ENCODE measurements around the gene PIGU. TPM values are rescaled to one million over a fixed set of nuclear protein-coding genes. Genes with fewer than 3 reads are reported as not detected.

Gene PIGU
- polyA plus RNA-seq, 1 of the 3 experiments (the other 2 are of a cell fraction): 40.3 TPM

- Histone ChIP-seq H3K9me2 (no peaks in the 10 kb centered on the region), H3K27ac (ENCODE audit: low read depth in 2 of 2, low read length in 1 of 2) (no peak overlapping the region), H3K36me3 (replicated peaks in 1 of 2; ENCODE audit: control insufficient read depth in 1 of 2, insufficient read depth in 2 of 2, low read length in 1 of 2) (peaks cover 0 to 6% of the 10 kb centered on the region in 2 experiments), H3K4me2 (no peak overlapping the region), H2AFZ (ENCODE audit: low read depth) (no peak overlapping the region), H3K4me1 (ENCODE audit: control insufficient read depth in 1 of 2, insufficient read depth in 2 of 2, low read depth in 1 of 2, low read length in 1 of 2) (peaks cover 0 to 9% of the 10 kb centered on the region in 2 experiments; a peak in 1 of 4 replicates), H3K4me3 (ENCODE audit: low read depth in 2 of 2, low read length in 1 of 2) (no peak overlapping the region), H3K79me2 (ENCODE audit: insufficient read depth) (no peaks in the 10 kb centered on the region), H3F3A (replicated peaks; ENCODE audit: insufficient read depth) (no peaks in the 10 kb centered on the region), H3K27me3 (ENCODE audit: insufficient read depth) (no peaks in the 10 kb centered on the region), H3K9me3 (no peaks in the 10 kb centered on the region), H3K9ac (no peak overlapping the region), H4K20me1 (ENCODE audit: insufficient read depth) (no peaks in the 10 kb centered on the region)
- TF ChIP-seq MEF2A (IDR thresholded peaks at IDR 0.05; ENCODE audit: borderline replicate concordance, low read depth) (no peak), TAF1 (IDR thresholded peaks at IDR 0.05; ENCODE audit: borderline replicate concordance, low read depth, low read length) (no peak), CTCF (IDR thresholded peaks at IDR 0.05) (no peak), FOXJ3 (CRISPR knock-in tag; IDR thresholded peaks at IDR 0.05) (no peak), SIN3A (IDR thresholded peaks at IDR 0.05; ENCODE audit: borderline replicate concordance, low read depth, low read length) (no peak), JUND (IDR thresholded peaks at IDR 0.05) (no peak), GATA2 (CRISPR knock-in tag; IDR thresholded peaks at IDR 0.05) (no peak), TCF12 (IDR thresholded peaks at IDR 0.05) (no peak), POLR2AphosphoS5 (IDR thresholded peaks at IDR 0.05; ENCODE audit: low read depth, low read length) (no peak), USF1 (IDR thresholded peaks at IDR 0.05; ENCODE audit: borderline replicate concordance, low read depth) (no peak), NRF1 (IDR thresholded peaks at IDR 0.05; ENCODE audit: low read depth, low read length) (no peak)
- POLR2A ChIA-PET: no interaction called here
- CTCF ChIA-PET: interaction anchor here (1.5 to 4.4 kb wide), 2 partner anchors 22 to 147 kb away, joined by 4 to 17 read pairs; no protein-coding TSS in a partner anchor
- no peak for DNase-seq
- 96% methylated on average over 7 of the region's 7 CpGs for WGBS (ENCODE audit: low lambda C conversion rate)
These were observed 116.3 kb downstream of the PIGU start for GRCh38 chr20:34560614-34561013.

GRCh38 chr20:34560141-34560523, 116.8 kb downstream of the PIGU start:
- ChIA-PET POLR2A (no interaction called here), CTCF (interaction anchor here (0.9 to 4.4 kb wide), 2 partner anchors 21 to 247 kb away, joined by 6 to 17 read pairs; no protein-coding TSS in a partner anchor)
- H3K4me1 ChIP-seq (ENCODE audit: control insufficient read depth in 1 of 2, insufficient read depth in 2 of 2, low read depth in 1 of 2, low read length in 1 of 2): peaks cover 0 to 9% of the 10 kb centered on the region in 2 experiments; a peak in 1 of 4 replicates
- no peak for TF ChIP-seq FOXM1 (IDR thresholded peaks at IDR 0.05; ENCODE audit: low read depth)
- TF ChIP-seq USF2 (IDR thresholded peaks at IDR 0.05; ENCODE audit: borderline replicate concordance, low read depth, low read length): no peak
- no peak for TF ChIP-seq RXRA (IDR thresholded peaks at IDR 0.05; ENCODE audit: borderline replicate concordance, low read depth)
- no peak for TF ChIP-seq GATA2 (CRISPR knock-in tag; IDR thresholded peaks at IDR 0.05)
- no peak for TF ChIP-seq TCF12 (IDR thresholded peaks at IDR 0.05)
- TF ChIP-seq SMC3 (IDR thresholded peaks at IDR 0.05; ENCODE audit: low read depth, low read length): no peak
- TF ChIP-seq ZBTB33 (IDR thresholded peaks at IDR 0.05; ENCODE audit: borderline replicate concordance, low read depth): no peak
- TF ChIP-seq NRF1 (IDR thresholded peaks at IDR 0.05; ENCODE audit: low read depth, low read length): no peak
- TF ChIP-seq EP300 (IDR thresholded peaks at IDR 0.05; ENCODE audit: borderline replicate concordance in 1 of 2, low read depth in 1 of 2, low read length in 1 of 2): no peak
- no peak for TF ChIP-seq MXI1 (IDR thresholded peaks at IDR 0.05; ENCODE audit: low read depth, low read length)
- no peak for TF ChIP-seq FOXJ3 (CRISPR knock-in tag; IDR thresholded peaks at IDR 0.05)
- TF ChIP-seq TAF1 (IDR thresholded peaks at IDR 0.05; ENCODE audit: borderline replicate concordance, low read depth, low read length): no peak
- TF ChIP-seq MEF2A (IDR thresholded peaks at IDR 0.05; ENCODE audit: borderline replicate concordance, low read depth): no peak
- no peak for TF ChIP-seq CHD2 (IDR thresholded peaks at IDR 0.05; ENCODE audit: low read length, partially characterized antibody)
- H3K9me3 ChIP-seq: no peaks in the 10 kb centered on the region
- no peaks in the 10 kb centered on the region for H3K79me2 ChIP-seq (ENCODE audit: insufficient read depth)
- 89% methylated on average over 5 of the region's 12 CpGs for WGBS (ENCODE audit: low lambda C conversion rate)
- H3K27ac ChIP-seq (ENCODE audit: low read depth in 2 of 2, low read length in 1 of 2): no peak overlapping the region
- peaks cover 0 to 6% of the 10 kb centered on the region in 2 experiments for H3K36me3 ChIP-seq (replicated peaks in 1 of 2; ENCODE audit: control insufficient read depth in 1 of 2, insufficient read depth in 2 of 2, low read length in 1 of 2)
- no peak overlapping the region for H2AFZ ChIP-seq (ENCODE audit: low read depth)
- no peak overlapping the region for H3K4me3 ChIP-seq (ENCODE audit: low read depth in 2 of 2, low read length in 1 of 2)
- H3K9ac ChIP-seq: no peak overlapping the region
- H3K27me3 ChIP-seq (ENCODE audit: insufficient read depth): no peaks in the 10 kb centered on the region
- H3F3A ChIP-seq (replicated peaks; ENCODE audit: insufficient read depth): no peaks in the 10 kb centered on the region
- no peak overlapping the region for H3K4me2 ChIP-seq
- no peak for DNase-seq
- no peaks in the 10 kb centered on the region for H3K9me2 ChIP-seq
- no peaks in the 10 kb centered on the region for H4K20me1 ChIP-seq (ENCODE audit: insufficient read depth)
